K562 (cell line): Measurements from ENCODE around the gene AQP9. TPM values are rescaled to one million over a fixed set of nuclear protein-coding genes. Genes with fewer than 3 reads are reported as not detected.
A peak's percentile ranks its signal among the peaks of the same experiment; 100 is the strongest.

ENCODE experiments used
- CAMTA2 ChIP-seq: fragments of 250-450 bp; sonication (Bioruptor Pico); conservative IDR thresholded peaks from 2 replicates; pipeline ENCODE4 v1.5.1; 2022
- DNMT1 ChIP-seq: fragments of 450-650 bp; IDR thresholded peaks from 2 replicates; pipeline ENCODE4 v1.6.1; 2016; ENCODE audit warnings: antibody characterized with exemption, mild to moderate bottlenecking
- FOXA3 ChIP-seq, 2 experiments: fragments of 450-650 bp in 1 of 2; sonication (generic) in 1 of 2; formaldehyde crosslinking; IDR thresholded peaks in 1 of 2; conservative IDR thresholded peaks in 1 of 2; 2 replicates each; pipeline versions ENCODE4 v1.4.0 to v1.8.0; 2020 to 2022; ENCODE audit warnings: mild to moderate bottlenecking in 2 of 2, missing genetic modification reagents in 1 of 2
- GTF2E2 ChIP-seq: fragments of 200-800 bp; sonication (Bioruptor generic); IDR thresholded peaks from 2 replicates; pipeline ENCODE4 v1.6.1; 2016; ENCODE audit warnings: missing genetic modification characterization, missing compliant biosample characterization
- NCOA1 ChIP-seq: fragments of 450-650 bp; IDR thresholded peaks from 2 replicates; pipeline ENCODE4 v1.6.1; 2016; ENCODE audit warnings: low read depth
- NFIX ChIP-seq: fragments of 250-450 bp; sonication (Bioruptor Pico); IDR thresholded peaks from 2 replicates; pipeline ENCODE4 v1.4.0; 2020; ENCODE audit warnings: low read depth, mild to moderate bottlenecking, moderate library complexity
- SIX5 ChIP-seq, 2 experiments: IDR thresholded peaks; 2 replicates each; pipeline ENCODE4 v1.6.1; 2011; ENCODE audit warnings: low read length in 2 of 2, borderline replicate concordance in 1 of 2, low read depth in 1 of 2, mild to moderate bottlenecking in 1 of 2, moderate library complexity in 1 of 2; ENCODE audit not compliant: insufficient read depth in 1 of 2
- ZBTB17 ChIP-seq: fragments of 450-650 bp; formaldehyde crosslinking; IDR thresholded peaks from 2 replicates; pipeline ENCODE4 v1.4.0; 2020; ENCODE audit warnings: mild to moderate bottlenecking
- ZNF121 ChIP-seq: sonication (generic); formaldehyde crosslinking; conservative IDR thresholded peaks from 2 replicates; pipeline ENCODE4 v1.8.0; 2022; ENCODE audit warnings: missing genetic modification reagents
- ZNF263 ChIP-seq: sonication (generic); formaldehyde crosslinking; IDR thresholded peaks from 2 replicates; pipeline ENCODE4 v1.8.0; 2022; ENCODE audit warnings: mild to moderate bottlenecking, missing genetic modification reagents, borderline replicate concordance
- ZNF436 ChIP-seq: fragments of 250-450, 450-650 bp; sonication (Bioruptor Pico); formaldehyde crosslinking; IDR thresholded peaks from 2 replicates; pipeline ENCODE4 v1.7.0; 2020; ENCODE audit warnings: mild to moderate bottlenecking
- ZNF609 ChIP-seq: sonication (generic); formaldehyde crosslinking; IDR thresholded peaks from 2 replicates; pipeline ENCODE4 v1.8.1; 2023; ENCODE audit warnings: missing genetic modification reagents, mild to moderate bottlenecking, borderline replicate concordance
- polyA plus RNA-seq, 8 experiments: library from polyadenylated mRNA; depleted of rRNA in 4 of 8; stranded (reverse) in 5 of 8; unstranded in 3 of 8; fragments of >200 nt; fragmentation: Nextera tagmentation in 2 of 8; fragmentation: Illumina TruSeq in 1 of 8; extraction: Ambion mirVana in 2 of 8; extraction: Trizol in 1 of 8; gene quantifications; 2 replicates each; pipeline versions ENCODE4 v1.2.1 to v1.2.3, GENCODE V29; 2011 to 2014; ENCODE audit warnings: inconsistent platforms in 1 of 8, missing spikeins in 1 of 8
- total RNA-seq, 7 experiments: library from RNA; depleted of rRNA in 6 of 7; stranded (reverse); fragments of >200 nt in 6 of 7; fragmentation: Illumina TruSeq in 2 of 7; extraction: Trizol in 2 of 7; gene quantifications; 2 replicates each; pipeline versions ENCODE4 v1.2.1 to v1.2.3, GENCODE V29; 2011 to 2021; ENCODE audit warnings: low replicate concordance in 1 of 7
- TF ChIP-seq, protein P1 (sequence below): IDR thresholded peaks from 3 replicates; pipeline ENCODE4 v1.6.1; 2011; ENCODE audit warnings: borderline replicate concordance, mild to moderate bottlenecking, moderate library complexity; ENCODE audit not compliant: insufficient read length; ENCODE audit errors: extremely low read depth
- TF ChIP-seq, protein P2 (sequence below): sonication (generic); formaldehyde crosslinking; IDR thresholded peaks from 2 replicates; pipeline ENCODE4 v1.8.0; 2022; ENCODE audit warnings: mild to moderate bottlenecking, missing genetic modification reagents, borderline replicate concordance
- TF ChIP-seq, protein P3 (sequence below), 2 experiments: IDR thresholded peaks in 1 of 2; conservative IDR thresholded peaks in 1 of 2; 2 replicates each; pipeline ENCODE4 v1.6.1; 2016; ENCODE audit warnings: low read depth in 2 of 2, mild to moderate bottlenecking in 1 of 2, missing compliant biosample characterization in 1 of 2, missing genetic modification characterization in 1 of 2, moderate library complexity in 1 of 2

AQP9 gene
- total and polyA plus RNA-seq, 9 of the 15 experiments (the other 6 are each of a cell fraction or from before 2014, with no cell fraction given) = 0.04 to 0.33 (median 0.07) TPM; not detected in 4

DNA sequence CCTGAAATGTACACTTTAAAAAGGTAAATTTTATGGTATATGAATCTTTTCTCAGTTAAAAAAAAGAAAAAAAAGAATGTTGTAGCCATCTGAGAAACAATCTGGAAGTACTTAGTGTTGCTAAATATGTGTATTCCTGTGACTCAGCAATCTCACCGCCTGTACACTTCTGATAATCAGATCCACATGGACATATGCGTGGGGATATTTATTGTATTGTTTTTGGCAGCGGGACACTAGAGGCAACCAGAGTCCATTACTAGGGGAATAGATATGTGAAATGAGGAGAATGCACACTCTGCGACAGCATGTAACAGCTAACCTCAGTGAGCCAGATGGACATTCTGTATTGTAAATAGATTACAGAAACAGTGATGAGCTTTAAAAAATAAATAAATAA is 65.4 kb downstream of the AQP9 start (continued):
- TF ChIP-seq, protein P1, sequence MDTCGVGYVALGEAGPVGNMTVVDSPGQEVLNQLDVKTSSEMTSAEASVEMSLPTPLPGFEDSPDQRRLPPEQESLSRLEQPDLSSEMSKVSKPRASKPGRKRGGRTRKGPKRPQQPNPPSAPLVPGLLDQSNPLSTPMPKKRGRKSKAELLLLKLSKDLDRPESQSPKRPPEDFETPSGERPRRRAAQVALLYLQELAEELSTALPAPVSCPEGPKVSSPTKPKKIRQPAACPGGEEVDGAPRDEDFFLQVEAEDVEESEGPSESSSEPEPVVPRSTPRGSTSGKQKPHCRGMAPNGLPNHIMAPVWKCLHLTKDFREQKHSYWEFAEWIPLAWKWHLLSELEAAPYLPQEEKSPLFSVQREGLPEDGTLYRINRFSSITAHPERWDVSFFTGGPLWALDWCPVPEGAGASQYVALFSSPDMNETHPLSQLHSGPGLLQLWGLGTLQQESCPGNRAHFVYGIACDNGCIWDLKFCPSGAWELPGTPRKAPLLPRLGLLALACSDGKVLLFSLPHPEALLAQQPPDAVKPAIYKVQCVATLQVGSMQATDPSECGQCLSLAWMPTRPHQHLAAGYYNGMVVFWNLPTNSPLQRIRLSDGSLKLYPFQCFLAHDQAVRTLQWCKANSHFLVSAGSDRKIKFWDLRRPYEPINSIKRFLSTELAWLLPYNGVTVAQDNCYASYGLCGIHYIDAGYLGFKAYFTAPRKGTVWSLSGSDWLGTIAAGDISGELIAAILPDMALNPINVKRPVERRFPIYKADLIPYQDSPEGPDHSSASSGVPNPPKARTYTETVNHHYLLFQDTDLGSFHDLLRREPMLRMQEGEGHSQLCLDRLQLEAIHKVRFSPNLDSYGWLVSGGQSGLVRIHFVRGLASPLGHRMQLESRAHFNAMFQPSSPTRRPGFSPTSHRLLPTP = no peak
- TF ChIP-seq SIX5 (IDR thresholded peaks at IDR 0.05; ENCODE audit: borderline replicate concordance in 1 of 2, insufficient read depth in 1 of 2, low read depth in 1 of 2, low read length in 2 of 2) (no peak), DNMT1 (no peak), GTF2E2 (tag) (no peak), NCOA1 (no peak; the same call in 1 of the 2 replicates), ZNF609 (CRISPR knock-in tag) (no peak), ZNF121 (CRISPR knock-in tag) (no peak), CAMTA2 (CRISPR knock-in tag) (no peak), ZBTB17 (CRISPR knock-in tag) (no peak), ZNF263 (CRISPR knock-in tag) (no peak), NFIX (no peak), ZNF436 (CRISPR knock-in tag) (no peak), FOXA3 (CRISPR knock-in tag; conservative IDR thresholded peaks at IDR 0.05 in 1 of 2, IDR thresholded peaks at IDR 0.05 in 1 of 2) (no peak)
- TF ChIP-seq, protein P2, sequence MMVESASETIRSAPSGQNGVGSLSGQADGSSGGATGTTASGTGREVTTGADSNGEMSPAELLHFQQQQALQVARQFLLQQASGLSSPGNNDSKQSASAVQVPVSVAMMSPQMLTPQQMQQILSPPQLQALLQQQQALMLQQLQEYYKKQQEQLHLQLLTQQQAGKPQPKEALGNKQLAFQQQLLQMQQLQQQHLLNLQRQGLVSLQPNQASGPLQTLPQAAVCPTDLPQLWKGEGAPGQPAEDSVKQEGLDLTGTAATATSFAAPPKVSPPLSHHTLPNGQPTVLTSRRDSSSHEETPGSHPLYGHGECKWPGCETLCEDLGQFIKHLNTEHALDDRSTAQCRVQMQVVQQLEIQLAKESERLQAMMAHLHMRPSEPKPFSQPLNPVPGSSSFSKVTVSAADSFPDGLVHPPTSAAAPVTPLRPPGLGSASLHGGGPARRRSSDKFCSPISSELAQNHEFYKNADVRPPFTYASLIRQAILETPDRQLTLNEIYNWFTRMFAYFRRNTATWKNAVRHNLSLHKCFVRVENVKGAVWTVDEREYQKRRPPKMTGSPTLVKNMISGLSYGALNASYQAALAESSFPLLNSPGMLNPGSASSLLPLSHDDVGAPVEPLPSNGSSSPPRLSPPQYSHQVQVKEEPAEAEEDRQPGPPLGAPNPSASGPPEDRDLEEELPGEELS (CRISPR knock-in tag) = no peak
- TF ChIP-seq, protein P3, sequence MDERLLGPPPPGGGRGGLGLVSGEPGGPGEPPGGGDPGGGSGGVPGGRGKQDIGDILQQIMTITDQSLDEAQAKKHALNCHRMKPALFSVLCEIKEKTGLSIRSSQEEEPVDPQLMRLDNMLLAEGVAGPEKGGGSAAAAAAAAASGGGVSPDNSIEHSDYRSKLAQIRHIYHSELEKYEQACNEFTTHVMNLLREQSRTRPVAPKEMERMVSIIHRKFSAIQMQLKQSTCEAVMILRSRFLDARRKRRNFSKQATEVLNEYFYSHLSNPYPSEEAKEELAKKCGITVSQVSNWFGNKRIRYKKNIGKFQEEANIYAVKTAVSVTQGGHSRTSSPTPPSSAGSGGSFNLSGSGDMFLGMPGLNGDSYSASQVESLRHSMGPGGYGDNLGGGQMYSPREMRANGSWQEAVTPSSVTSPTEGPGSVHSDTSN (CRISPR knock-in tag; IDR thresholded peaks at IDR 0.05; ENCODE audit: low read depth) = no peak
- TF ChIP-seq, protein P3 (tag; conservative IDR thresholded peaks at IDR 0.05; ENCODE audit: low read depth) = peak; percentile 86
